GM12872 (cell line): ENCODE measurements around the gene AP2A2.

Source experiments
- TF ChIP-seq, protein P1 (sequence below): IDR thresholded peaks from 3 replicates; pipeline ENCODE4 v1.5.1; 2011; ENCODE audit warnings: low read depth, mild to moderate bottlenecking, low read length, moderate library complexity; ENCODE audit not compliant: insufficient read depth

Gene AP2A2

DNA sequence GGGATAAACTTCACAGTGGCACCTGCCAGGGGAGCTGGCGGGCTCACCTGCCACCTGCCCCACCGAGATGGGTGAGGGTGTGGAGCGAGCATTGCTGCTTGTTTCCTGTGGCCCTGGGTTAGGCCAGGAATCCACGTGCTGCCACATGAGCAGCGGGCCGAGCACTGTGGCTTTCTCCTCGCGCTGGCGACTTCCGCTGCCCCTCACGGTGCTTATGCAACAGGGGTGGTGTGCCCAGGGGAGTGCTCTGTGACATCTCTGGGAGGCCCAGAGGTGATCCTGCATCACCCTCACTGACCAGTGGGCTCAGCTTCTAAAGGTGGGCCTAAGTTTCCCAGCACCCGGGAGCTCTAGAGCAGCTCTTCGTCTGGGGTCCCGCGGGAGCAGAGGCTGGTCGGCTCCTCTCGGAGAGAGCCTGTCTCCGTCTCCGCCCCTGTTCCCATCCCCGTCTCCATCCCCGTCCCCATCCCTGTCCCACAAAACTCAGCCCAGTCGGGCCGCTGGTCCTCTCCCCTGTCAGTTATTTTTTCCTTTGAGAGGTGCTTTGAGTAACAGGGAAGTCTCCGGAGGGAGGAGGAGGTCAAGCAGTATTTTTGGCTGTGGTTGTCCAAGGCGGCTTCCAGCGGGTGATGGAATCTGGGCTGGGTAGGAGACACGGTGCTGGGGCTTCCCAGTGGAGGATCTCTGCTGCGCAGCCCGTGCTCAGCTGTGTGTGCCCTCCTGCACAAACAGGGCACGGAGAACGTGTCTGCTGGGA lies 42.5 kb downstream of the AP2A2 start:
- TF ChIP-seq, protein P1, sequence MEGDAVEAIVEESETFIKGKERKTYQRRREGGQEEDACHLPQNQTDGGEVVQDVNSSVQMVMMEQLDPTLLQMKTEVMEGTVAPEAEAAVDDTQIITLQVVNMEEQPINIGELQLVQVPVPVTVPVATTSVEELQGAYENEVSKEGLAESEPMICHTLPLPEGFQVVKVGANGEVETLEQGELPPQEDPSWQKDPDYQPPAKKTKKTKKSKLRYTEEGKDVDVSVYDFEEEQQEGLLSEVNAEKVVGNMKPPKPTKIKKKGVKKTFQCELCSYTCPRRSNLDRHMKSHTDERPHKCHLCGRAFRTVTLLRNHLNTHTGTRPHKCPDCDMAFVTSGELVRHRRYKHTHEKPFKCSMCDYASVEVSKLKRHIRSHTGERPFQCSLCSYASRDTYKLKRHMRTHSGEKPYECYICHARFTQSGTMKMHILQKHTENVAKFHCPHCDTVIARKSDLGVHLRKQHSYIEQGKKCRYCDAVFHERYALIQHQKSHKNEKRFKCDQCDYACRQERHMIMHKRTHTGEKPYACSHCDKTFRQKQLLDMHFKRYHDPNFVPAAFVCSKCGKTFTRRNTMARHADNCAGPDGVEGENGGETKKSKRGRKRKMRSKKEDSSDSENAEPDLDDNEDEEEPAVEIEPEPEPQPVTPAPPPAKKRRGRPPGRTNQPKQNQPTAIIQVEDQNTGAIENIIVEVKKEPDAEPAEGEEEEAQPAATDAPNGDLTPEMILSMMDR: no peak

DNA sequence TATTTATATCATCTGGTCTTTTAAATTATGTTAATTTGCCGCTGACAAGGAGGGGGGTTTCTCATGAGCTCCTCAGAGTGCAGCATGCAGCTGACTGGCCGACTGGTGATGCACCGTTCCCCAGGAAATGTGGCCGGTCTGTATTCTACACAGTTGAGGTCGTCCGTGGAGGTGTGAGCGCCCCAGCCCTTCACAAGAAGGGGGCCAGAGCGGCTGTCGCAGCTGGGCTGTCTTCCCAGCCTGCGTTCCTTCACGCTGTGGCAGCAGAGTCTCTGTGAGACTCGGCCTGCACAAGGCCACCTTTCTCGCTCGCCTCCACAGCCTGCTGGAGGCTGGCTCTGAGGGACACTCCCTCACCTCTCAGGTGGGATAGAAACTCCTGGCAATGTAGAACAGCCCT lies 43.2 kb downstream of the AP2A2 start:
- TF ChIP-seq, protein P1: no peak

DNA sequence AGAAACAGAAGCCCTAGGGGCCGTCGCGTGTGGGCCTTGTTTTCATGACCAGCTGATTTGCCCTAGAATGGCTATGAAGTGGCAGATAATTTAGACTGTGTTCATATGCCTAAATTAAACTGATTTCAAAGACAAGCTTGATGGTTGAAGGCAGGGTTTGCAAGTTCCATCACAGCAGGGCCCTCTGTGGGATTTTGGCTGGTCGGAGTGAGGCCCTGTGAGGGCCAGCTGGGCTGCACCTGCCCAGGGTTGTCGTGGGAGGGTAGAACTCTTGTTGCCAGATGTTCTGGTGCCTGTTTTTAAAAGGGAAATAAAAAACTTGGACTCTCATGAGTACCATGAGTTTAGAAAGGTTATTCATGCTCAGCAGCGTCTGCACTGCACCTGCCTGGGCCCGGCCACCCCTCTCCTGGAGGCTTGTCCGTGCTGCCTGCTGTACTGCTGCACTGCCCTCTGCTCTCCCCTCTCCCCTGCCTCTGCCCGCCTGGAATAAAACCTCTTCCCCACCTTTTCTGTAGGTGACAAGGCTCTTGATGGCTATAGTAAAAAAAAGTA lies 44.1 kb downstream of the AP2A2 start:
- TF ChIP-seq, protein P1: no peak

DNA sequence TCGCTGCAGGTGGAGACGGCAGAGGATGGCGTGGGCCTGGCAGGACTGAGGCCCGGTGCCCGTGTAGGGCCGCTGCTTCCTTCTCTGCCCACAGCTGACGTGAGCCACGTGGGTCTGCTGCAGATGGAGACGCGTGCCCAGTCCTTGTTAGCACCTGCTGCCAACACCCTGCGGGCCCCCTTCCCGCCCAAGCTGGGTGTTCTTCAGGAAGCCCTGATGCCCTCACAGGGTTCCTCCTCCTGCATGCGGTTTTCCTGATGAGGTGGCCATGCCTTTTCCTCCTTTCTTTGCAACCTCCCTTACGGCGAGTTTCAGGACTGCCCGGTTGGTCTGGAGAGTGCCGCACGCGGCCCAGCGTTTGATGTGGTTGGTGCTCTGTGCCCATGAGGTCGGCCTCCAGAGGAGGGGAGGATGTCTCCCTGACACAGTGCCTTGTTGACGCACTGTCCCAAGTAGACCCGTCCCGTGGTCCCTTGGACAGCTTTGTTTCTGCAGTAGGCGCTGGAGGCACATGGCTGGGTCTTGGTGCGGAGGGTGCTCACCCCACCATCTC lies 44.7 kb downstream of the AP2A2 start:
- TF ChIP-seq, protein P1: no peak

DNA sequence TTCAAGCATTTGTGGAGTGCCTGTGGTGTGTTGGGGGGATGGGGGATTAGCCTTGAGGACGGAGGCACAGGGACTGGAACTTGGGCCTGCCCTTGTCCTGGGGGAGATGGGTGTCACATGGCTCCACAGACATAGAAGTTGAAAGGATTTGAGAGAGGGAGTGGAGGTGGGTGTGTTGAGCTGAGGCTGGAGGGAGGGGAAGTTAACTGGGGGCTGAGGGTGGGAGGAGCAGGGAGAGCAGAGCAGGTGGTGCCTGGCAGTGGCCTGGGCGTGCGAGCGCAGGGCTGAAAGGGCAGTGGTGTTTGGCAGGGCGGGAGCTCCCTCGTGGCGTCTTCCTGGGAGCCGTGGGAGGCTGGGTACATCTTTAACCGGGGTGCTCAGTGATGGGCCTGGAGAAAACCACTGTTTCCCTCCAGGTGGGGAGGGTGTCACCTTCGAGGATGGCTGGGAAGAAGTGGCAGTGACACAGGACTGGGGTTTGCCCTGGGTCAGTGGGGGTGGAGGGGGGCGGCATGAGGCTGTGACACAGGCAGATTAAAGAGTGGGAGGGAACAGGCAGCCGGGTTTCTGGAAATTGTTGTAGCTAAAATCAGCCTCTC lies 45.5 kb downstream of the AP2A2 start:
- TF ChIP-seq, protein P1: no peak

DNA sequence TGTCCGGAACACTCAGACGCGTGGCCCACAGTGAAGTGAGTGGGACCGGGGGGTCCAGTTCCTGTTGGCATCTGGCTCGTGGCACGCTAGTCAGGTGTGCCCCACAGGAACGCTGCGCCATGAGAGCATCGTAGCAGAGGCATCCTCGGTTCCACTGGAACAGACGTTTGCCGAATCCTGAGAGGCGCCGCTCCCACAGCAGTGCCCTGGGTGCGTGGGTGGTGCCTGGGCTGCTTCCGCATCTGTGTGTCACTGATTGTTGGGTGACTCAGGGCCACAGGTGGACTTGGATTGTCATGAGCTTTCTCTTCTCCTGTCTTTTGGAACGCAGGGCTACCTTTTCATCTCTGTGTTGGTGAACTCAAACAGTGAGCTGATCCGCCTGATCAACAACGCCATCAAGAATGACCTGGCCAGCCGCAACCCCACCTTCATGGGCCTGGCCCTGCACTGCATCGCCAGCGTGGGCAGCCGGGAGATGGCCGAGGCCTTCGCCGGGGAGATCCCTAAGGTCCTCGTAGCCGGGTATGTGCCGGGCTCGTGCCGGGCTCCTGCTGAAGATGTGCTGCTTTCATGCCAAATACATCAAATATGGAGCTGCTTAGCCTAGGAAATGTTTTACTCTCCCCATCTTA lies 46.2 kb downstream of the AP2A2 start:
- TF ChIP-seq, protein P1: no peak

DNA sequence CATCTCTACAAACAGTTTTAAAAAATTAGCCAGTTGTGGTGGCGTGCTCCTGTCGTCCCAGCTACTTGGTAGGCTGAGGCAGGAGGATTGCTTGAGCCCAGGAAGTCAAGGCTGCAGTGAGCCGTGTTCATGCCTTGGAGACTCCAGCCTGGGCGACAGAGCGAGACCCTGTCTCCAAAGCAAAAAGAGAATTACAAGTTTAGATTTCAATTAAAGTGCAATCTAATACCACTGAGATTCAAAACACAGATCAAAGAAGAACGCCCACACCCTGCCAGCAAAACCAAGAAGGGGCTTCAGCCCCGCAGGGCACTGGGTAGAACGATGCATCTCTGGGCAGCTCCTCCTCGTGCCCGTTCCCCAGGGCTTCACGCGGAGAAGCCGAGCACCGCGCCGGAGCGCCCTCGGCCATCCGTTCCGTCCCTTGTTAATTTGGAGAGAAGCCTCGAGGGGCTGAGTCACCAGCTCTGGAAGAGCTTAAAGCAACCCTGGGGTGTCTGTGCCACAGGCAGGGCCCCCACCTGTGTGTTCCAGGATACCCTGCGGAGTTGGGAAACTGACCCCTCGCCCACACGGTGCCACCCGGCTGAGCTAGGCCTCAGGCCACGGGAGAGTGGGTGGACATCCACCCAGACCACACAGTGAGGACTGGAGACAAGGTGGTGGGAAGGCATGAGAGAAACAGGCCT lies 47.0 kb downstream of the AP2A2 start:
- TF ChIP-seq, protein P1: no peak
